Measurements from ENCODE around the gene USP8. TPM values are rescaled to one million over a fixed set of nuclear protein-coding genes. Genes with fewer than 3 reads are reported as not detected.
"Not testable (repeated sequence)": the region's sequence is repeated elsewhere in the genome, so short reads cannot be mapped to it uniquely, and the experiment has no call there.

Gene USP8
- total and polyA plus RNA-seq, 4 donors: 20.4 to 42.8 (median 32.5) TPM

- Histone ChIP-seq H3K4me1 (ENCODE audit: control insufficient read depth in 4 of 4, insufficient read depth in 4 of 4, low read length in 3 of 4) (no peaks in the 10 kb centered on the region), H3K27me3 (ENCODE audit: control insufficient read depth in 4 of 4, insufficient read depth in 4 of 4, low read length in 3 of 4) (no peaks in the 10 kb centered on the region), H3K9ac (ENCODE audit: low read depth in 1 of 2, low read length in 2 of 2) (no peak overlapping the region), H3K9me3 (ENCODE audit: control insufficient read depth in 4 of 4, low read length in 3 of 4) (no peaks in the 10 kb centered on the region), H3K27ac (ENCODE audit: low read depth in 1 of 2, low read length in 2 of 2) (no peak overlapping the region), H3K36me3 (ENCODE audit: control insufficient read depth in 4 of 4, insufficient read depth in 3 of 4, low read depth in 1 of 4, low read length in 3 of 4) (no peaks in the 10 kb centered on the region), H3K4me3 (ENCODE audit: low read depth in 1 of 3, low read length in 3 of 3) (no peak overlapping the region)
- no peak for DNase-seq (ENCODE audit: low spot score)
- 62% methylated on average over 3 of the region's 3 CpGs for WGBS
- no peak for TF ChIP-seq ATF3 (IDR thresholded peaks at IDR 0.05)
- TF ChIP-seq HNF4A (conservative IDR thresholded peaks at IDR 0.05): peak in 1 of 2 donors; percentile 15
- TF ChIP-seq JUND (IDR thresholded peaks at IDR 0.05): no peak
- no peak for TF ChIP-seq HNF4G (IDR thresholded peaks at IDR 0.05)
- TF ChIP-seq RXRA (IDR thresholded peaks at IDR 0.05): no peak
- TF ChIP-seq ZBTB33 (IDR thresholded peaks at IDR 0.05): no peak
- TF ChIP-seq TAF1 (conservative IDR thresholded peaks at IDR 0.05): no peak
- no peak for TF ChIP-seq FOXA2 (IDR thresholded peaks at IDR 0.05)
Measured at GRCh38 chr15:50377867-50378751, 46.1 kb upstream of the USP8 start.

- H3K9ac ChIP-seq (ENCODE audit: low read depth in 1 of 2, low read length in 2 of 2): no peak overlapping the region
- TF ChIP-seq SP1 (IDR thresholded peaks at IDR 0.05): no peak
- TF ChIP-seq MAX (IDR thresholded peaks at IDR 0.05): no peak
- TF ChIP-seq YY1 (IDR thresholded peaks at IDR 0.05): no peak
- no peak for TF ChIP-seq RAD21 (IDR thresholded peaks at IDR 0.05)
- TF ChIP-seq NR2F2 (IDR thresholded peaks at IDR 0.05): no peak
- TF ChIP-seq ZBTB33 (IDR thresholded peaks at IDR 0.05): no peak
- TF ChIP-seq GABPA (IDR thresholded peaks at IDR 0.05 in 1 of 2, conservative IDR thresholded peaks at IDR 0.05 in 1 of 2): no peak
- TF ChIP-seq CTCF (IDR thresholded peaks at IDR 0.05; ENCODE audit: low read depth, low read length, missing input control): no peak
- no peak for TF ChIP-seq FOXA2 (IDR thresholded peaks at IDR 0.05)
- no peak for TF ChIP-seq FOXA1 (IDR thresholded peaks at IDR 0.05)
- H3K9me3 ChIP-seq (ENCODE audit: control insufficient read depth in 4 of 4, low read length in 3 of 4): no peaks in the 10 kb centered on the region
- no peak for DNase-seq (ENCODE audit: low spot score)
- H3K27me3 ChIP-seq (ENCODE audit: control insufficient read depth in 4 of 4, insufficient read depth in 4 of 4, low read length in 3 of 4): no peaks in the 10 kb centered on the region
- 94% methylated on average over 1 of the region's 1 CpG for WGBS
- H3K27ac ChIP-seq (ENCODE audit: low read depth in 1 of 2, low read length in 2 of 2): no peak overlapping the region
- no peaks in the 10 kb centered on the region for H3K4me1 ChIP-seq (ENCODE audit: control insufficient read depth in 4 of 4, insufficient read depth in 4 of 4, low read length in 3 of 4)
- H3K4me3 ChIP-seq (ENCODE audit: low read depth in 1 of 3, low read length in 3 of 3): no peak overlapping the region
- no peaks in the 10 kb centered on the region for H3K36me3 ChIP-seq (ENCODE audit: control insufficient read depth in 4 of 4, insufficient read depth in 3 of 4, low read depth in 1 of 4, low read length in 3 of 4)
Measured at GRCh38 chr15:50378776-50379175, 45.4 kb upstream of the USP8 start.

- 96% methylated on average over 7 of the region's 7 CpGs for WGBS
- not testable (repeated sequence) for H3K9me3 ChIP-seq (ENCODE audit: control insufficient read depth in 4 of 4, low read length in 3 of 4); H3K36me3 ChIP-seq (ENCODE audit: control insufficient read depth in 4 of 4, insufficient read depth in 3 of 4, low read depth in 1 of 4, low read length in 3 of 4); H3K9ac ChIP-seq (ENCODE audit: low read depth in 1 of 2, low read length in 2 of 2); DNase-seq (ENCODE audit: low spot score); H3K4me3 ChIP-seq (ENCODE audit: low read depth in 1 of 3, low read length in 3 of 3); H3K27me3 ChIP-seq (ENCODE audit: control insufficient read depth in 4 of 4, insufficient read depth in 4 of 4, low read length in 3 of 4); H3K27ac ChIP-seq (ENCODE audit: low read depth in 1 of 2, low read length in 2 of 2); H3K4me1 ChIP-seq (ENCODE audit: control insufficient read depth in 4 of 4, insufficient read depth in 4 of 4, low read length in 3 of 4)
Measured at GRCh38 chr15:50379413-50379812, 44.8 kb upstream of the USP8 start.
